ENCODE measurements around the gene FAT3. TPM values are rescaled to one million over a fixed set of nuclear protein-coding genes. Genes with fewer than 3 reads are reported as not detected.

Gene FAT3
- total RNA-seq, 2 experiments from 2014 or later = not detected

- ChIA-PET CTCF (no interaction called here), POLR2A (no interaction called here)
- Mint-ChIP-seq H3K4me1 (ENCODE audit: low read depth) (no peaks in the 10 kb centered on the region), H3K4me3 (no peak overlapping the region), H3K36me3 (ENCODE audit: low read depth) (no peaks in the 10 kb centered on the region), H3K27ac (no peak overlapping the region), H3K27me3 (no peaks in the 10 kb centered on the region), H3K9me3 (peaks cover 2% of the 10 kb centered on the region)
- intact Hi-C loops (cut with micrococcal nuclease) = no loop called here
- TF ChIP-seq CTCF (IDR thresholded peaks at IDR 0.05) = no peak
- DNase-seq = no peak
- ATAC-seq = no peak
Observed at GRCh38 chr11:92190535-92191206, 33.9 kb upstream of the FAT3 start.

GRCh38 chr11:92192141-92192540, 32.5 kb upstream of the FAT3 start:
- Mint-ChIP-seq H3K27ac (no peak overlapping the region), H3K9me3 (peaks cover 2% of the 10 kb centered on the region)

GRCh38 chr11:92198268-92198667, 26.4 kb upstream of the FAT3 start:
- no peaks in the 10 kb centered on the region for H3K27me3 Mint-ChIP-seq
- DNase-seq = no peak
- no peak for ATAC-seq
- no peaks in the 10 kb centered on the region for H3K9me3 Mint-ChIP-seq
- ChIA-PET CTCF (no interaction called here), POLR2A (no interaction called here)
- no peak overlapping the region for H3K4me3 Mint-ChIP-seq
- no peak overlapping the region for H3K27ac Mint-ChIP-seq
- H3K4me1 Mint-ChIP-seq (ENCODE audit: low read depth) = no peaks in the 10 kb centered on the region
- H3K36me3 Mint-ChIP-seq (ENCODE audit: low read depth) = no peaks in the 10 kb centered on the region
- intact Hi-C loops (cut with micrococcal nuclease) = no loop called here
- TF ChIP-seq CTCF (IDR thresholded peaks at IDR 0.05) = no peak

More at GRCh38 chr11:92192141-92192540, 32.5 kb upstream of the FAT3 start:
- ATAC-seq (no peak), DNase-seq (no peak)
- intact Hi-C loops (cut with micrococcal nuclease) = no loop called here
- no peak for TF ChIP-seq CTCF (IDR thresholded peaks at IDR 0.05)
- CTCF ChIA-PET = no interaction called here
- Mint-ChIP-seq H3K27me3 (no peaks in the 10 kb centered on the region), H3K4me1 (ENCODE audit: low read depth) (no peaks in the 10 kb centered on the region), H3K36me3 (ENCODE audit: low read depth) (no peaks in the 10 kb centered on the region), H3K4me3 (no peak overlapping the region)
- POLR2A ChIA-PET = no interaction called here

GRCh38 chr11:92199991-92200390, 24.6 kb upstream of the FAT3 start:
- no peak for DNase-seq
- Mint-ChIP-seq H3K27me3 (no peaks in the 10 kb centered on the region), H3K9me3 (peaks cover 2% of the 10 kb centered on the region), H3K4me3 (no peak overlapping the region), H3K36me3 (ENCODE audit: low read depth) (no peaks in the 10 kb centered on the region), H3K27ac (no peak overlapping the region), H3K4me1 (ENCODE audit: low read depth) (no peaks in the 10 kb centered on the region)
- intact Hi-C loops (cut with micrococcal nuclease) = no loop called here
- no peak for ATAC-seq
- ChIA-PET POLR2A (no interaction called here), CTCF (no interaction called here)
- TF ChIP-seq CTCF (IDR thresholded peaks at IDR 0.05) = no peak

- intact Hi-C loops (cut with micrococcal nuclease) = no loop called here
- ATAC-seq = no peak
- no peak for TF ChIP-seq CTCF (IDR thresholded peaks at IDR 0.05)
- Mint-ChIP-seq H3K9me3 (peaks cover 6% of the 10 kb centered on the region), H3K27ac (no peak overlapping the region), H3K36me3 (ENCODE audit: low read depth) (no peaks in the 10 kb centered on the region), H3K27me3 (no peaks in the 10 kb centered on the region), H3K4me3 (no peak overlapping the region), H3K4me1 (ENCODE audit: low read depth) (no peaks in the 10 kb centered on the region)
- ChIA-PET CTCF (no interaction called here), POLR2A (no interaction called here)
- DNase-seq = no peak
Observed at GRCh38 chr11:92204731-92205130, 19.9 kb upstream of the FAT3 start.

All from activated CD8-positive, alpha-beta T cell treated with anti-CD3 and anti-CD28 coated beads for 36 hours (primary cell).